Stimulated activated CD8-positive, alpha-beta memory T cell treated with anti-CD3 and anti-CD28 coated beads, Interleukin-7, amount 100 ng/mL, for 48 hours (primary cell): ENCODE results near the gene ZNF280A.
"Not testable (repeated sequence)": the region's sequence is repeated elsewhere in the genome, so short reads cannot be mapped to it uniquely, and the experiment has no call there.

Experiments used
- DNase-seq, 2 donors: peaks; one replicate each; pipeline ENCODE4 v3.0.0-alpha.2; 2020; ENCODE audit warnings: low read depth in 1 of 2; ENCODE audit errors: extremely low read depth in 1 of 2

The ZNF280A gene

GRCh38 chr22:22471104-22471503 lies 49.0 kb downstream of the ZNF280A start:
- not testable (repeated sequence) for DNase-seq

- no peak for DNase-seq
These were observed 50.5 kb downstream of the ZNF280A start for GRCh38 chr22:22469527-22469926.

DNA sequence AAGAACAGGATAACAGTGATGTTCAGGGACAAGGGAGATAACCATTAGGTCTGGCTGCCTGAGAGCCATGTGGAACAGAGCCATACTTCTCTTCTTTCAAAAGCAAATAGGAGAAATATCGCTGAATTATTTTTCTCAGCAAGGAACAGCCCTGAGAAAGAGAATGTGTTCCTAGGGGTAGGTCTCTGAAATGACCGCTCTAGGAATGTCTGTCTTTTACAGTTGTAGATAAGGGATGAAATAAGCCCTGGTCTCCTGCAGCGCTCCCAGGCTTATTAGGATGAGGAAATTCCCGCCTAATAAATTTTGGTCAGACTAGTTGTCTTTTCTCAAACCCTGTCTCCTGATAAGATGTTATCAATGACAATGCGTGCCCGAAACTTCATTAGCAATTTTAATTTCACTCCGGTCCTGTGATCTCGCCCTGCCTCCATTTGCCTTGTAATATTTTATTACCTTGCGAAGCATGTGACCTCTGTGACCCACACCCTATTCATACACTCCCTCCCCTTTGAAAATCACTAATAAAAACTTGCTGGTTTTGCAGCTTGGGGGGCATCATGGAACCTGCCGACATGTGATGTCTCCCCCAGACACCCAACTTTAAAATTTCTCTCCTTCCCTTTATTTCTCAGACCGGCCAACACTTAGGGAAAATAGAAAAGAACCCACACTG lies 51.1 kb downstream of the ZNF280A start:
- DNase-seq: not testable (repeated sequence)

DNA sequence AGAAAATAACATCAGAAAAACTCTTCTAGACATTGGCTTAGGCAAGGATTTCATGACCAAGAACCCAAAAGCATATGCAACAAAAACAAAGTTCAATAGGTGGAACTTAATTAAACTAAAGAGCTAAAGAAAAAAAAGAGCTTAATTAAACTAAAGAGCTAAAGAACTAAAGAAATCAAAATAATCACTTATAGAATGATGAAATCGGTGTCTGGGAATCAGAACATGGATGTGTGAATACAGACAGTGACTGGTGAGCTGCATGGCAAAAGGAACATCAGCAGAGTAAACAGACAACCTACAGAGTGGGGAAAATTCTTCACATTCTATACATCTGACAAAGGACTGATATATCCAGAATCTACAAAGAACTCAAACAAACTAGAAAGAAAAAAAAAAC lies 53.0 kb downstream of the ZNF280A start:
- no peak for DNase-seq

- DNase-seq: no peak
These were observed 54.3 kb downstream of the ZNF280A start for GRCh38 chr22:22465782-22466181.

- DNase-seq: no peak
These were observed 54.9 kb downstream of the ZNF280A start for GRCh38 chr22:22465094-22465602.

DNA sequence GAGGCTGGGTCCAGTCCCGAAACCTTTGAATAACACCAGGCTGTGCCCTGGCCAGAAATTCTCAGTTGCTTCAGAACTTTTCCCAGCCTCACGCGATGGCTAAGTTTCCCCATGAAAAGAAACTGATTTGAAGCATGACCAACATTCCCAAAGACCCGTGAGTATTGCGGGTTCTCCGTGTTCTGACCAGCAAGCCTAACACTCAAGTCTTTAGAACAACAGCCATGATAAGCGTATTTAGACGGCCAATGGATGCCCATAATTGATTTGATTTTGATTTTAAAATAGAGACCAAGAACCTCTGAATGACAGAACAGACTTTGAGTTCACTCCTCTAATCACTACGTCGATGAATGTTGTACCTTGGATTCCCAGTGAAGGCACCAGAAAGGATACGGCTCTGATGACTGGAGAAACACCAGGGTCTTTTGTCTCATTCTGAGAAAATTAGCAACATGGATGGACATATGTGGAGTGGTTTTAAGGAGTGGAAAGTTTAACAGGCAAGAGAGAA lies 55.5 kb downstream of the ZNF280A start:
- DNase-seq: no peak

GRCh38 chr22:22463855-22464540 lies 56.1 kb downstream of the ZNF280A start:
- DNase-seq: peak in 1 of 2 donors; percentile 5
